ENCODE data around the gene MUC20. TPM values are rescaled to one million over a fixed set of nuclear protein-coding genes. Genes with fewer than 3 reads are reported as not detected.

MUC20 gene
- total and polyA plus RNA-seq, 2 of the 8 experiments (the other 6 are each of a cell fraction or from before 2014, with no cell fraction given) = 0.24 to 0.26 TPM

DNA sequence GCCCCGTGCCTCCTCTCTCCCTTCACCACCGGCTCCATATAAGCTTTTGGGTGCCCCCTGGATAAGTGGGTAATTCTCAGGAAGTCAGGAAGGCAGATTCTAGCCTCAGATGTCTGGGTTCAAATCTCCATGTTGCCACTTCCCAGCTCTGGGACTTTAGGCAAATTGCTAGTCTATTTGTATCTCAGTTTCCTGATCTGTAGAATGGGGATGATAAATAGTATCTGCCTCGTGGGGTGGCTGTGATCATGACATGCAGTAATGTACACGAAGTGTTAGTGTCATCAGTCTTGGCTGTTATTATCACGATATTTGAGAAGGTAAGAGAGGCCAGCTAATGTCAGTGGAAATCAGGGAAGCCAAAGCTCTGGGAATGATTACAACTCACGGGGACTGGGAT lies 47.6 kb downstream of the MUC20 start:
- Histone ChIP-seq H2AFZ (ENCODE audit: low read length) (no peak overlapping the region), H3K9me3 (ENCODE audit: insufficient read depth in 2 of 2, low read depth in 1 of 2, low read length in 1 of 2) (peaks cover 2 to 5% of the 10 kb centered on the region in 2 experiments; a peak in 2 of 4 replicates), H3K36me3 (ENCODE audit: control insufficient read depth in 2 of 4, insufficient read depth in 4 of 4, low read length in 3 of 4) (no peaks in the 10 kb centered on the region), H3K4me2 (ENCODE audit: insufficient read depth in 1 of 2, low read depth in 2 of 2, low read length in 2 of 2) (no peak overlapping the region), H4K8ac (ENCODE audit: extremely low read depth, insufficient read depth, low read length) (no peak overlapping the region), H3K18ac (ENCODE audit: extremely low read depth, low read length) (no peak overlapping the region), H2BK5ac (ENCODE audit: low read depth, low read length) (no peak overlapping the region), H2BK120ac (replicated peaks; ENCODE audit: low read depth, low read length) (no peak overlapping the region), H3K4me3 (ENCODE audit: extremely low read depth in 1 of 4, insufficient read depth in 2 of 4, low read depth in 3 of 4, low read length in 4 of 4) (no peak overlapping the region), H3K56ac (replicated peaks; ENCODE audit: insufficient read length, low read depth, low read length) (no peak overlapping the region), H2BK15ac (ENCODE audit: low read length) (no peak overlapping the region), H3K4ac (replicated peaks; ENCODE audit: insufficient read length, low read depth, low read length) (no peak overlapping the region), H3K9ac (replicated peaks in 1 of 4; ENCODE audit: extremely low read depth in 1 of 4, low read depth in 3 of 4, low read length in 3 of 4) (no peak overlapping the region), H3K4me1 (replicated peaks in 1 of 4; ENCODE audit: control insufficient read depth in 3 of 4, insufficient read depth in 4 of 4, low read length in 3 of 4) (no peaks in the 10 kb centered on the region), H3K79me1 (ENCODE audit: low read depth, low read length) (no peaks in the 10 kb centered on the region), H2AK5ac (ENCODE audit: low read depth, low read length) (no peak overlapping the region), H4K91ac (replicated peaks; ENCODE audit: insufficient read length, low read length) (no peak overlapping the region), H3K27ac (ENCODE audit: low read depth, low read length) (no peak overlapping the region), H3K23ac (ENCODE audit: insufficient read length) (no peak overlapping the region), H2BK20ac (ENCODE audit: low read length) (no peak overlapping the region), H3K14ac (ENCODE audit: insufficient read length) (no peak overlapping the region), H3K27me3 (replicated peaks in 1 of 4; ENCODE audit: control insufficient read depth in 3 of 4, extremely low read depth in 1 of 4, insufficient read depth in 3 of 4, low read length in 3 of 4) (no peaks in the 10 kb centered on the region; a peak in 2 of 7 replicates), H2BK12ac (ENCODE audit: low read depth, low read length) (no peak overlapping the region), H3K79me2 (ENCODE audit: control insufficient read depth in 1 of 2, insufficient read depth in 2 of 2, low read length in 2 of 2) (no peaks in the 10 kb centered on the region), H4K20me1 (replicated peaks in 1 of 2; ENCODE audit: control insufficient read depth in 1 of 2, insufficient read depth in 2 of 2, low read length in 2 of 2) (no peaks in the 10 kb centered on the region), H3K23me2 (ENCODE audit: low read depth, low read length) (peaks cover 7% of the 10 kb centered on the region; the same call in 1 of the 2 replicates), H4K5ac (ENCODE audit: insufficient read length, low read depth, low read length) (no peak overlapping the region)
- no peak for DNase-seq (ENCODE audit: low read depth in 1 of 2, low spot score in 2 of 2)
- no peak for FAIRE-seq
- ChIA-PET POLR2A (ENCODE audit: partially characterized antibody) (no interaction called here), CTCF (ENCODE audit: partially characterized antibody) (interaction anchor here (1.1 to 4.4 kb wide), 2 partner anchors 75 to 82 kb away, joined by 3 to 23 read pairs; no protein-coding TSS in a partner anchor)
- TF ChIP-seq CHD1 (IDR thresholded peaks at IDR 0.05; ENCODE audit: low read depth, low read length) (no peak), TBP (IDR thresholded peaks at IDR 0.05; ENCODE audit: low read depth, low read length) (no peak), MAX (IDR thresholded peaks at IDR 0.05) (no peak), GABPA (IDR thresholded peaks at IDR 0.05; ENCODE audit: borderline replicate concordance, insufficient read depth, low read length) (no peak), MAFK (IDR thresholded peaks at IDR 0.05; ENCODE audit: low read depth, low read length) (no peak)
- WGBS, 2 experiments (ENCODE audit: extremely low coverage in 1 of 2, insufficient coverage in 1 of 2, insufficient read length in 1 of 2, insufficient replicate concordance in 2 of 2, low coverage in 1 of 2, low lambda C conversion rate in 2 of 2, missing lambda C conversion rate in 1 of 2) = 90% methylated on average over 6 of the region's 6 CpGs; no CpG with 5 or more reads in 1 of the 2 experiments

Data from H1 (cell line).